ENCODE results near the gene HECW1.

GRCh38 chr7:43166686-43167085 lies 54.2 kb downstream of the HECW1 start:
- no peak for TF ChIP-seq POLR2AphosphoS5 (IDR thresholded peaks at IDR 0.05; ENCODE audit: low read depth, low read length)
- no peak for TF ChIP-seq TAF1 (IDR thresholded peaks at IDR 0.05; ENCODE audit: borderline replicate concordance, insufficient read depth, low read length)
- no peak for TF ChIP-seq SIN3A (IDR thresholded peaks at IDR 0.05; ENCODE audit: borderline replicate concordance, insufficient read depth, low read length)
- no peak for TF ChIP-seq REST (IDR thresholded peaks at IDR 0.05; ENCODE audit: insufficient read depth in 1 of 2, low read depth in 2 of 2, low read length in 2 of 2)
